GM12891 (cell line): Measurements from ENCODE around the gene NECAB2.

Source experiments
- PAX5 ChIP-seq: IDR thresholded peaks from 2 replicates; pipeline ENCODE4 v1.6.1; 2011; ENCODE audit warnings: low read length, moderate library complexity, mild to moderate bottlenecking; ENCODE audit not compliant: insufficient read depth, severe bottlenecking
- POLR2A ChIP-seq: IDR thresholded peaks from 2 replicates; pipeline ENCODE4 v1.6.1; 2011; ENCODE audit warnings: low read depth, low read length, control low read depth
- POLR2AphosphoS5 ChIP-seq: IDR thresholded peaks from 2 replicates; pipeline ENCODE4 v1.6.1; 2011; ENCODE audit warnings: low read depth, low read length, control low read depth
- SPI1 ChIP-seq: IDR thresholded peaks from 2 replicates; pipeline ENCODE4 v1.6.1; 2011; ENCODE audit warnings: low read depth, low read length, control low read depth
- TAF1 ChIP-seq: IDR thresholded peaks from 2 replicates; pipeline ENCODE4 v1.6.1; 2011; ENCODE audit warnings: low read depth, low read length, control low read depth

- TF ChIP-seq POLR2A = no peak
- no peak for TF ChIP-seq POLR2AphosphoS5
- no peak for TF ChIP-seq TAF1
- no peak for TF ChIP-seq SPI1
- no peak for TF ChIP-seq PAX5
These were observed 48.4 kb downstream of the NECAB2 start for GRCh38 chr16:84016477-84016876.
